Activated CD8-positive, alpha-beta memory T cell treated with anti-CD3 and anti-CD28 coated beads, Interleukin-2, amount 50 U/mL, for 24 hours (primary cell): ENCODE results near the gene WDR90.

ENCODE experiments used
- DNase-seq: peaks from one replicate; pipeline ENCODE4 v3.0.0-alpha.2; 2020; ENCODE audit errors: extremely low read depth

Gene WDR90

DNA sequence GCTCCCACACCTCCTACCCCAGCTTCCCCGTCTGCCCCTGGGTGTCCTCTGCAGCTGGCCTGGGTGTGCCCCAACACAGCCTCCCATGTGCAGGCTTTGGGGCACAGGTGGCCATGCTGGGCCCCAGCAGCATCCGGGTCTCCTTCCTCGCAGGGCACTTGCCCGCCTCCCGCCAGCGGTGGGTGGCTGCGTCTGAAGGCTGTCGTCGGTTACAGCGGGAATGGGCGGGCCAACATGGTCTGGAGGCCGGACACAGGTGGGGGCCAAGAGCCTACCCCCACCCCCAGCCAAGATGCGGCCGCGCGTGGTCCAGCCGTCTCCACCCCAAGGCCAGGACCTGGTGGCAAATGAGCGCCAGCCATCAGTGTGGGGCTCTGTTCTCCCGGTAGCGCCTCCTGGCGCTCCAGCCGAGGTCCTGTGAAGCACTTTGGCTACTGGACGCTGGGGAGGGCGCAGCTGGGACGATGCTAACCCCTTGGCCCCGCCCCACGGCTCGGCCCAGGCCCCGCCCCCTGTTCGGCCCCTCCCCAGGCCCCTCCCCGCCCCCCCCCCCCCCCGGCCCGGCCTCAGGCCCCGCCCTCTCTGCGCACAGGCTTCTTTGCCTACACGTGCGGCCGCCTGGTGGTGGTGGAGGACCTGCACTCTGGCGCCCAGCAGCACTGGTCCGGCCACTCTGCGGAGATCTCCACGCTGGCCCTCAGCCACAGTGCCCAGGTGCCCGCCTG, 11.5 kb downstream of the WDR90 start:
- DNase-seq = no peak

DNA sequence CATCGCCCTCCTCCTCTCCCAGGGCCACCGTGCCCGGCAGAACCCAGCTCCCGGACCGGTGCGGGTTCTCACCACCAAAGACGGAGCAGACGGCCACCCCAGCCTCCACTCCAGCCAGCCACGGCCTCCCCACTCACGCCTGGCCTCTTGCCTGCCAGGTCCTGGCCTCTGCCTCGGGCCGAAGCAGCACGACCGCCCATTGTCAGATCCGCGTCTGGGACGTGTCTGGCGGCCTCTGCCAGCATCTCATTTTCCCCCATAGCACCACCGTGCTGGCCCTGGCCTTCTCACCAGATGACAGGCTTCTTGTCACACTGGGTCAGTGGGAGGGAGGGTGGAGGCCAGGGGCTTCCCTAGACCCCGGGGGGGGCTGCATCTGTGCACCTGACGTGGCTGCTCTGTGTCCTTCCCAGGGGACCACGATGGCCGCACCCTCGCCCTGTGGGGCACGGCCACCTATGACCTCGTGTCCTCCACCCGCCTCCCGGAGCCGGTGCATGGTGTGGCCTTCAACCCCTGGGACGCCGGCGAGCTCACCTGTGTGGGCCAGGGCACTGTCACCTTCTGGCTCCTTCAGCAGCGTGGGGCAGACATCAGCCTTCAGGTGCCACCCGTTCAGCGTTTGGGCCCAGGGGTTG, 12.1 kb downstream of the WDR90 start:
- DNase-seq = no peak

DNA sequence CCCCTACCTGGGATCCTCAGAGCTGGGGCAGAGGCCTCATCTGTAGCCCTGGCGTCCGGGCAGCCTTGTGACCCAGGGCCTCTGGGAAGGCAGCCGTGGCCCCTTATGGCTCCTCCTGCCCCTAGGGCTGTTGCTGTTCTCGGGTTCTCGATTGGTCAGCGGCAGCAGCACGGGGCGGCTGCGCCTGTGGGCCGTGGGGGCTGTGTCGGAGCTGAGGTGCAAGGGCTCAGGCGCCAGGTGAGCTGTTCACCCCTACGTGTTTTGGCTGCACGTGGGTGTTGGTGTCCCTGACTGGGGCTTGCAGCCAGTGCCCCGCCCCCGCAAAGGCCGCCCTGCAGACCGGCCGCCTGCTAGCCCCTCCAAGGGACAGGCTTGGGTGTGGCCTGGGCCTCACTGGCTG, 12.9 kb downstream of the WDR90 start:
- no peak for DNase-seq

DNA sequence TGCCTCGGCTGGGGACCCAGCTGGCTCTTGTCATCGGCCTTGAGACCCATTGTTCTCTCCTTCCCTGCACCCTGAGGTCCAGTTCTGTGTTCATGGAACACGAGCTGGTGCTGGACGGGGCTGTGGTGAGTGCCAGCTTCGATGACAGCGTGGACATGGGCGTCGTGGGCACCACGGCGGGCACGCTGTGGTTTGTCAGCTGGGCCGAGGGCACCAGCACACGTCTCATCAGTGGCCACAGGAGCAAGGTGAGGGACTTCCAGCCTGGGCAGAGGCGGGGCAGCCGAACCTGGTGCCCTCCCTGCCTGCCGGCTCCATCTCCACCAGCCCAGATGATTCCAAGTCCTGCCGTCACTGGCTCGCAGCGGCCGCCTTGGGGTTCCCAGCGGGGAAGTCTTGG, 13.4 kb downstream of the WDR90 start:
- DNase-seq = no peak

DNA sequence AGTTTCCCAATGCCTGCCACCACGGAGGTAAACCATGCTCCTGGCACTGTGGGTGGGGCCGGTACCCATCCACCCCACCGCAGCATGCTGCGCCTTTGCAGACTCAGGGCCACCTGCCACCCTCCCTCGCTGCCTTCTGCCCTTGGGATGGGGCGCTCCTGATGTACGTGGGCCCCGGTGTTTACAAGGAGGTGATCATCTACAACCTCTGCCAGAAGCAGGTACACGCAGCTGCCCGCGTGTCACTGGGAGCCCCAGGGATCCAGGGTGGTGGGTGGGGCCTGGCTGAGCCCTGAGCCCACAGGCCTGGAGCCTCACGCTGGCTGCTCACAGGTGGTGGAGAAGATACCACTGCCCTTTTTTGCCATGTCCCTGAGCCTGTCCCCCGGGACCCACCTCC, 17.4 kb downstream of the WDR90 start:
- no peak for DNase-seq

DNA sequence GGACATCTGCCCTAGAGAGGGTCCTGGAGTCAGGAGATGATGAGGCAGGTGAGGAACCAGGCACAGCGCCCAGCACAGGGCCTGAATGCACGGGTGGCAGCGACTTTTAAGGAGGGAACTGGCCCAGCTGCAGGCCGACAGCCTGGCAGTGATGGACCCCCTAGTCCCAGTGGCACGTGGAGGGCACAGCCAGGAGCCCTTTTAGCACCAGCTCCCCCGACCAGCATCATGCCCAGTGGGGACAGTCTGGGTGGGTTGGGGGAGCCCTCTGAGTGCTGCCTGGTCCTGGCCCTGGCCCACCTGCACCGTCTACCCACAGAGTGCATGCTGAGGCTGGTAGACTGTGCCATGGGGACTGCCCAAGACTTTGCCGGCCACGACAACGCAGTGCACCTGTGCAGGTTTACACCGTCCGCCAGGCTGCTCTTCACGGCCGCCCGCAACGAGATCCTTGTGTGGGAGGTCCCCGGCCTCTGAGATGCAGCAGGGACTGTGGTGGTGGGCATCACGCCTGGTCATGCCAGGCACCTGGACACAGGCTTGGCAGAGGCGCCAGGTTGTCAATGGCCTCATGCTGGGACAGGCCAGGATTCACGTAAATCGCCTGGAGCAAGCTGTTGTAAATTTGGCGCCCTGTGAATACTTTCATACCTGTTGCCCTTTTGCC, 18.1 kb downstream of the WDR90 start:
- DNase-seq = no peak

DNA sequence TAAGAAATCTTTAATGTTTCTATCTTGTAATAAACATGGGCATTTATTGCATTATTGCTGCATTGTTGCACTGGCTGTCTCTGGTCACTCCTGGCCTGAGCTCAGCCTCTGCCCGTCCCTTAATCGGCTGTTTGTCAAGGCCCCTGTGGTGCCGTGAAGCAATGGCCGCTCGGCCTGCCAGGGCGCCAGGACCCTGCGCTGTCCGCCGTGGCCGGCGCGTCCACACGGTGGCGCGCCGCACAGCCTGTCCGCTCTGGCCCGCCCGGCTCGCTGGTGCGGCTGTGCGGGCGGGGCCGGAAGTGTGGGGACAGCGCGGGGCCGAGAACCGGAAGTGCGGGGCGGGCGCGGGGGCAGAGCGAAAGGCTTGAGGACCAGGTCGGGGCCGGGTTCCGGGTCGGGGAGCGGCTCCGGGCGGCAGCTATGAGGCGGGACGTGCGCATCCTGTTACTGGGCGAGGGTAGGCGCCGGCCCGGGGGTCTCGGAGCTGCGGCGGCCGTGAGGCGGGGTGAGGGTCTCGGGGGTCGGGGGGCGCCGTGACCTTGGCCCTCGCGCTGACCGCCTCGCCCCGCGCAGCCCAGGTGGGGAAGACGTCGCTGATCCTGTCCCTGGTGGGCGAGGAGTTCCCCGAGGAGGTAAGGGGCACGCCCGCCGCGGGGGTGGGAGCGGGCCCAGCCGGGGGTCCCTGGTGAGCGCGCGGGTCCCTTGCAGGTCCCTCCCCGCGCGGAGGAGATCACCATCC, 18.8 kb downstream of the WDR90 start, which contains the start of gene RHOT2:
Gene RHOT2 (plus strand): TSS at position 353 of the 739 bp plus-strand sequence. CDS start 68 bp downstream, at position 421.
- peak; percentile 81 for DNase-seq

DNA sequence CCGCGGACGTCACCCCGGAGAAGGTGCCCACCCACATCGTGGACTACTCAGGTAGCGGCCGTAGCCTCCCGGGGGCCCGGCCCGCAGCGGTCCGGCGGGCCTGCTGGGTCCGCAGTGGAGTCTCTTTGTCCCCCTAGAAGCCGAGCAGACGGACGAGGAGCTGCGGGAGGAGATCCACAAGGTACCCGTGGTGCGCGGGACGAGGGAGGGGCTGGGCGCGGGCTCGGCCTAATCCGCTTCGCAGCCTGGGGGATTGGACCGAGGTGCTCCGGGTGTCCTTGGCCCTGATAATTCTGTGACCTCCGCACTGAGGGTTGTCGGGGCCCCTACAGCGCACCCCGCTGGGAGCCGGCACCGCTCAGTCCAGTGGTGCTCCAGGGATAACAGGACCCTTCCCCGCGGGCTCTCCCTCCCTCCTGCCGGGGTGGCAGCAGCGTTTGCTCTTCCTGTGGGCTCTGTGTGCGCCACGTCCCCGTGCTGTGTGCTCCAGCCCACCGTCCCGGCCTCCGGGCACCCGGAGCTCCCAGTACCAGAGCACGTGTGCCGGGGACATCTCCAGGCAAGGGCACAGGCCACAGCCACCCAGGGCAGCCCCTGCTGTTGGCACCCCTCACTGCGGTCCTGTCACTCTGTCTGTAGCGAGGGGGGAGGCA, 19.5 kb downstream of the WDR90 start:
- DNase-seq = no peak

DNA sequence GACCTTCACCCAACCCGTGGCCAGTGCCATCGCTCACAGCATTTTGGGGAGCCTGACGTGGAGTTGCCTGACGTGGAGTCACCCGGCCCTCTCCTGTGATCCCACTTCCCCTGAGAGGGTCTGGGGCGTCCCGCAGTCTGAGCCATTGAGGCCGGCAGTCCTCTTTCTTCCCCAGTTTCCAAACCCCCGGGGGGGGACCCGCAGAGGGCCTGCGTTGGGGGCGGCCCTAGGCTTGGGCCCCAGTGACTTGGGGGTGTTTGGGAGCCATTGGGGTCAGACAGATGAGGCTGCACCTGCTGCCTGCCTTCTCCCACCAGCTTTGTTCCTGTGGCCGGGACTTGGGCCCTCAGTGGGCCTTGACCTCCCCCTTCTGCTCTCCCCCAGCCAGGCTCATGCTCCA, 20.5 kb downstream of the WDR90 start:
- DNase-seq = no peak

DNA sequence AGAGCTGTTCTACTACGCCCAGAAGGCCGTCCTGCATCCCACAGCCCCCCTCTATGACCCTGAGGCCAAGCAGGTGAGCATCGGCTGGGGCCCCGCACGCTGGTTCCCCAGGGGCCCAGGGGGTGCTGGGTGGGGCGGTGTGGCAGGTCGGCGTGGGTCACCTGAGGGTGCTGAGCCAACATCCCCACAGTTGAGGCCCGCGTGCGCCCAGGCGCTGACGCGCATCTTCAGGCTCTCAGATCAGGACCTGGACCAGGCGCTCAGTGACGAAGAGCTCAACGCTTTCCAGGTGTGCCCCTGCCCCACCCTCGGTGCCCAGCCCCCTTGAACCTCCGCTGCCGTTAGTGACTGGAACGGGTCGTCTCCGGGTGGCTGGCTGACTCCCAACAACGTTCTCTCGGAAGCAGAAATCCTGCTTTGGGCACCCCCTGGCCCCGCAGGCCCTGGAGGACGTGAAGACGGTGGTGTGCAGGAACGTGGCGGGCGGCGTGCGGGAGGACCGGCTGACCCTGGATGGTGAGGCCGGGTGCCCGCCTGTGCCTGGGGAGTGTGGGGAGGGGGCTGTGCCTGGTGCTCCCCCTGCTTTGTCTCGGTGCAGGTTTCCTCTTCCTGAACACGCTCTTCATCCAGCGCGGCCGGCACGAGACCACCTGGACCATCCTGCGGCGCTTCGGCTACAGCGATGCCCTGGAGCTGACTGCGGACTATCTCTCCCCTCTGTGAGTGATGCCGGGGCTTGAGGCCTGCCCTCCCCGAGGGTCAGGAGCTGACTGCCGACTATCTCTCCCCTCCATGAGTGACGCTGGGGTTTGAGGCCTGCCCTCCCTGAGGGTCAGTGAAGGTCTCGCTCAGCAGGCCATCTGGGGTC, 21.6 kb downstream of the WDR90 start:
- DNase-seq = no peak

DNA sequence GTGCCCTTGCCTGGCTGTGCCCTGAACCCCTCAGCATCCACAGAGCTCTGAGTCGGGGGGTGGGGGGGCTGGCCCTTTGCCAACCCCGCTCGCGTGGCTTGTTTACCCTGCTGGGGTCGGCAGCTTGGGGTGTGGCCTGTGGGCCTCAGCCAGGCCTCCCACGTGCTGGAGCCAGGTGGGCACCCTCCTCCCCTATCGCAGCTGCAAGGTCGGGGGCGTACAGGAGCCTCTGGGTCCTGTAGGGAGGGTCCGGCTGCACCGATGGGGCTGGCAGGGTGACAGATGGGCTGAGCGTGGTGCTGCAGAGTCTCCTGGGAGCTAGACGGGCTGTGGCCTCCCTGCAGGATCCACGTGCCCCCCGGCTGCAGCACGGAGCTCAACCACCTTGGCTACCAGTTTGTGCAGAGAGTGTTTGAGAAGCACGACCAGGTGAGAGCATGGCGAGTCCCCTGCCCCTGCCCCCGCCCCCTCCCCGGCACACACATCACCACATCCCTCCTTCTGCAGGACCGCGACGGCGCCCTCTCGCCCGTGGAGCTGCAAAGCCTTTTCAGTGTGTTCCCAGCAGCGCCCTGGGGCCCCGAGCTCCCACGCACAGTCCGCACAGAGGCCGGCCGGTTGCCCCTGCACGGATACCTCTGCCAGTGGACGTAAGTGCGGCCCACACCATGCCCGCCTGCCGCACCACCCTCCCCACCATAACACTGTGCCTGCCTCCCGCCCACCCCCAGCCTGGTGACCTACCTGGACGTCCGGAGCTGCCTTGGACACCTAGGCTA, 22.4 kb downstream of the WDR90 start:
- no peak for DNase-seq

DNA sequence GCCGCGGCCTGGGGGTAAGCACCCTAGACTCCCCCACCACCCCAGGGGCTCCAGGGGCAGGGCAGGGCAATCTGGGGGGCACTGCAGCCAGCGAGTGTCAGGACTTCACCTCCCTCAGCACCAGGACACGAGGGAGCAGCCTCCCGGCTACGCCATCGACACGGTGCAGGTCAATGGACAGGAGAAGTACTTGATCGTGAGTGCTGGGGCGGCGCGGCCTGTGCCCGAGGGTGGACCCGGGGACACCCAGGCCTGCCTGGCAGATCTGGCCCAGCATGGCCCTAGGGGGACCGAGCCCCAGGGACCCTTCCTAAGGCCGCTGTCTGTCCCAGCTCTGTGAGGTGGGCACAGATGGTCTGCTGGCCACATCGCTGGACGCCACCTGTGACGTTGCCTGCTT, 23.2 kb downstream of the WDR90 start:
- no peak for DNase-seq

DNA sequence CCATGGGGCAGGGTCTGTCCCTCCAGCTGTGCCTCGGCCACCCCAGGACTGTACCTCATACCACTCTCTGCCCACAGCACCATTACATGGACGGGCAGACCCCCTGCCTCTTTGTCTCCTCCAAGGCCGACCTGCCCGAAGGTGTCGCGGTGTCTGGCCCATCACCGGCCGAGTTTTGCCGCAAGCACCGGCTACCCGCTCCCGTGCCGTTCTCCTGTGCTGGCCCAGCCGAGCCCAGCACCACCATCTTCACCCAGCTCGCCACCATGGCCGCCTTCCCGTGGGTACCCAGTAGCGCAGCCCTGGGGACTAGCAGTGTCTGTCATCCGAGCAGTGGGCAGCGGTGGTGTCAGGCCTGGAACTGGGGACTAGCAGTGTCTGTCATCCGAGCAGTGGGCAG, 23.7 kb downstream of the WDR90 start:
- DNase-seq = no peak

DNA sequence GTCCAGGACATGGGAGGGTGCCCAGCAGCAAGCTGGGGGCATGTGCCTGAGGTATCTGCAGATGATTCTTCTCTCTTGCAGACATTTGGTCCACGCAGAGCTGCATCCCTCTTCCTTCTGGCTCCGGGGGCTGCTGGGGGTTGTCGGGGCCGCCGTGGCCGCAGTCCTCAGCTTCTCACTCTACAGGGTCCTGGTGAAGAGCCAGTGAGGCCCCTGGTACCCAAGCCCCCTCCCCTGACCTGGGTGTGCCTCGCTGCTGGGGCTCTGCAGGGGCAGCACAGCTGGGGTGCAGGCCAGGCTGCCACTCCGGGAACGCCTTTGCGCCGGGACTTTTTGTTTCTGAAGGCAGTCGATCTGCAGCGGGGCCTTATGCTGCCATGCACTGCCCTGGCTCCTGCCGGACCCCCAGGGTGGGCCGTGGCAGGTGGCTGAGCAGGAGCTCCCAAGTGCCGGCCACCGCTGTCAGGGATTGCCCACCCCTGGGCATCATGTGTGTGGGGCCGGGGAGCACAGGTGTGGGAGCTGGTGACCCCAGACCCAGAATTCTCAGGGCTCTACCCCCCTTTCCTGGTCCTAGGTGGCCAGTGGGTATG, 24.3 kb downstream of the WDR90 start:
- DNase-seq = no peak

DNA sequence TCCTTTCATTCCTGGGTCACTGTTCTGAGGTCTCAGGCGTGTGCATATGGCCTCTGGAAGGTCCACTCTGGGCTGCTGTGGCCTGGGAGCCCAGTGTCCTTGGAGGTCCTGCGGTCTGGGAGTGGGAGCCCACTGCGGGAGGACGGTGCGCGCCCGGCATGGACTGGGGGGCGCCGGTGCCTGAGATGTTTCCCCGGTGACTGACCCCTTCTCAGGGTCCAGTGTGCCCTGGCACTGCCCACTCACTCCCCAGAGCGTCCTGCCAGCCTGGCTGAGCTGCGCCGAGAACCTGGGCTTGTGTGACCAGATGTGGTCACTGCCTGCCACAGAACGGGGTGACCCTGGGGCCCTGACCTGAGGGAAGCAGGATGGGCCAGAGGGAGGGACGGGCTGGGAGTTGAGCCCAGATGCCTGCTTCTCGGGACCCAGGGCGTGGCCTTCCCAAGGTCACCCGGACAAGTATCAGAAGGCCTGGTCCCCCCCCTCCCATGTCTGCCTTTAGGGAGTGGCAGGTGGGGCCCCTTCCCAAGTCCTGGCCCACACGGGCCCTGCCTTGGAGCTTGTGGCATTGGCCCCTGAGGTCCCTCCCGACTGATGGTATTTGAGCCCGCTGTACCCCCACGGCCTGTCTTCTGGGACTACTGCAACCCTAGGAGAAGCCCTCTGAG, 25.2 kb downstream of the WDR90 start:
- DNase-seq = no peak

DNA sequence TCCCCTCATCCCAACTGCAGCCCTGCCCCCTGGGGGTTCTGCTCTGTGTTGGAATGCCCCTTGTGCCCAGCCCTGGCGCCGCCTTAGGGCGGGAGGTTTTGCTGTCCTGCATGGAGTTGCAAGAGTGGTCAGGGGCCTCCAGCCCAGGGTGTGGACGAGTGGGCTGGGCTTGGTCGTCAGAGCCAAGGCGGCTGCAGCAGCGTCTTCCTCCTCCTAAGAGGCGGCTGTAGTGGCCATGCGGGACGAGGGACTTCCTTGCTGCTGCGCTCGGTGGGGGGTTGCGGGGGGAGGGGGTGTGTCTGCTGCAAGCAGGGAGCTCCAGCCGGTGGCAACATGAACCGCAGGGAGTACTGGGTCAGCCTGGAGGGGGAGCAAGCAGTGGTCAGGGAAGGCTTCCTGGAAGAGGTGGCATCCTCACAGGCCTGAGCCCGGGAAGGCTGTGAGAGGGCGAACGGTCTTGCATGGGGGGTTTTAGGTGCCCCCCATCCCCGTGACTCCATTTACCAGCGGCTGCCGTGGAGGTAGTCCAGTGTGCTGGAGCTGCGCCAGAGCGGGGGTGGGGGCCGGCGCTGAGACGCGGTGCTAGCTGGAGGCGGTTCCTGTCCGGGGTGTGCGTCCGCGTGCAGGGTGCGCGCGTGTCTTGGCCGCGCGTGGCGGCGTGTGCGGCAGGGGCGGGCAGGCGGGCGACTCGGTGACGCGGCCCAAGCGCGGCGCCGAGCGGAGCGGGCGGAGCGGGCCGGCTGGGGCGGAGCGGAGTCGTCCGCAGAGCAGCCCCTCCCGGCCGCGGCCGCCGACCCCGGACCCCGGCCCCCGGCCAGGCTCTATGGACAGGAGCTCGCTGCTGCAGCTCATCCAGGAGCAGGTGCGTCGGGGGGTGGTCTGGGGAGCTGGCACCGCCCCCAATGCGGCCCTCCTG, 26.1 kb downstream of the WDR90 start, which contains the start of gene RHBDL1:
Gene RHBDL1 (plus strand): TSS at position 704 of the 916 bp plus-strand sequence. CDS start 120 bp downstream, at position 824.
- DNase-seq = no peak

DNA sequence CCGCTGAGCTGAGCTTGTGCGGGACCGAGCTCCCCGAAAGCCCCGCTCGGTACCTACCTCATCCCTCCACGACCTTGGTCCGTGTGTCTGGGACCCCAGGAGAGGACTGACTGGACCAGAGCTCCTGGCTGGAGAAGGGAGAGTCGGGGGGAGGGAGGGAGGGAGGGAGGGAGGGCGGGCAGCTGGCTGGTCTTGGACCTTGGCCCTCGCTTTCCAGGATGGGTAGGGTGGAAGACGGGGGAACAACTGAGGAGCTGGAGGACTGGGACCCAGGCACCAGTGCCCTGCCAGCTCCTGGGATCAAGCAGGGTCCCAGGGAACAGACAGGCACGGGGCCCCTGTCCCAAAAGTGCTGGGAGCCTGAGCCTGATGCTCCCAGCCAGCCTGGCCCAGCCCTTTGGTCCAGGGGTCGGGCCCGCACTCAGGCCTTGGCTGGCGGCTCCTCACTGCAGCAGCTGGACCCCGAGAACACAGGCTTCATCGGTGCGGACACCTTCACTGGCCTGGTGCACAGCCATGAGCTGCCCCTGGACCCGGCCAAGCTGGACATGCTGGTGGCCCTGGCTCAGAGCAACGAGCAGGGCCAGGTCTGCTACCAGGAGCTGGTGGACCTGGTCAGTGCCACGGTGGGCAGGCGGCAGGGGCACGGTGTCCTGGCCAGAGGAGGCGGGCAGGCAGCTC, 26.9 kb downstream of the WDR90 start:
- DNase-seq = no peak
